SJSA1 (cell line): ENCODE data around the gene EBLN2. TPM values are rescaled to one million over a fixed set of nuclear protein-coding genes. Genes with fewer than 3 reads are reported as not detected.

Source experiments
- DNase-seq, 2 experiments: peaks; one replicate each; pipeline ENCODE4 v3.0.0-alpha.2; 2015 to 2020; ENCODE audit warnings: low spot score in 2 of 2, low read depth in 1 of 2
- H3K27ac ChIP-seq: fragments of 250-450 bp; sonication (Bioruptor Pico); 2 replicates; pipeline ENCODE4 v1.5.1; 2020; ENCODE audit warnings: mild to moderate bottlenecking, moderate library complexity
- H3K27me3 ChIP-seq: fragments of 250-450 bp; sonication (Bioruptor Pico); replicated peaks from 2 replicates; pipeline ENCODE4 v1.5.1; 2020; ENCODE audit warnings: mild to moderate bottlenecking, moderate library complexity
- H3K36me3 ChIP-seq: fragments of 250-450 bp; sonication (Bioruptor Pico); 2 replicates; pipeline ENCODE4 v1.5.1; 2020; ENCODE audit warnings: mild to moderate bottlenecking
- H3K4me1 ChIP-seq: fragments of 250-450 bp; sonication (Bioruptor Pico); replicated peaks from 2 replicates; pipeline ENCODE4 v1.6.1; 2021; ENCODE audit warnings: mild to moderate bottlenecking
- H3K4me3 ChIP-seq: fragments of 250-450 bp; sonication (Bioruptor Pico); 2 replicates; pipeline ENCODE4 v1.5.1; 2020; ENCODE audit warnings: mild to moderate bottlenecking
- H3K9me3 ChIP-seq: fragments of 250-450 bp; sonication (Bioruptor Pico); replicated peaks from 2 replicates; pipeline ENCODE4 v1.5.1; 2020; ENCODE audit warnings: mild to moderate bottlenecking
- total RNA-seq: library from RNA; depleted of rRNA; stranded (reverse); fragments of >200 nt; shearing (Covaris generic); gene quantifications from 2 replicates; pipeline ENCODE4 v1.2.3, GENCODE V29; 2014

Gene EBLN2
- total RNA-seq, 1 experiment from 2014 or later = 2.1 TPM

GRCh38 chr3:73070675-73071575, 9.5 kb downstream of the EBLN2 start:
- peak overlapping the region; percentile 62 for H3K27ac ChIP-seq
- no peaks in the 10 kb centered on the region for H3K27me3 ChIP-seq
- H3K9me3 ChIP-seq = no peaks in the 10 kb centered on the region
- peaks cover 17% of the 10 kb centered on the region for H3K36me3 ChIP-seq
- peaks cover 31% of the 10 kb centered on the region for H3K4me1 ChIP-seq
- H3K4me3 ChIP-seq = no peak overlapping the region
- DNase-seq = peak in 1 of 2 experiments; percentile 69

DNA sequence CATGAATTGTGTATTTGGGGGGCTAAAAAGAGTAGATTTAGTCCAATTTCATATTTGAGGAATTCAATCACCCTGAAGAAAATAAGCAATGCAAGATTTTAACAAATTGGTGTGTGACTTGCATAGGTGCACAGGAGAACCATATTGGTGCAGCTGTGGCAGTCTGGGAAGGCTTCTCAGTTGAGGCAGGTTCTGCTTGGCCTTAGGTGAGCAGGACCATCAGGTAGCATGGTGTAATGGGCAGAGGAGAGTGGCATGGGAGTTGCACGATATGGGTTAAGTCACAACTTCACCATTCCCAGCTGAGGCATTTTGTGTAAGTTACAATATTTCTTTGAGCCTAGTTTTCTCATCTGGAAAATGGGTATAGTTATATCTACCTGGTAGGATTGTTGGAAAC, 10.5 kb downstream of the EBLN2 start:
- peaks cover 31% of the 10 kb centered on the region for H3K4me1 ChIP-seq
- no peaks in the 10 kb centered on the region for H3K9me3 ChIP-seq
- H3K4me3 ChIP-seq = no peak overlapping the region
- peak overlapping the region; percentile 62 for H3K27ac ChIP-seq
- H3K27me3 ChIP-seq = no peaks in the 10 kb centered on the region
- DNase-seq = no peak
- peaks cover 13% of the 10 kb centered on the region for H3K36me3 ChIP-seq

DNA sequence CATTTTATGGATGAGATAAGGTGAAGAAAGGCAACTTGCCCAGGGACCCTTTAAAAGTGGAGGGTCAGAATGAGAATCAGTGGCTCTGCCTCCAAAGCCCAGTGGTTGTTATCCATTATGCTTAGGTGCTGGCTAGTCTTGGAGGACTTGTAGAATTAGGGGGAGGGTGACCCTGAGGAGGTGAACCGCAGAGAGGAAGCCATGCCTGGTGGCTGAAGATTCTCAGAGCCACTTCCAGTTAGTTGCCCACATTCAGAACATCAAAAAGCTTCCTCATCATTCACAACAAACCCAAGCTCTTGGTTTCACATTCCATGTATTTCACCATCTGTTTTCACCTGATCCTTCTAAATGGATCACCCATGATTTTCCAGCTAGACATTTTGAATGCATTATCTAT, 11.2 kb downstream of the EBLN2 start:
- no peak overlapping the region for H3K27ac ChIP-seq
- H3K9me3 ChIP-seq = no peaks in the 10 kb centered on the region
- no peak for DNase-seq
- no peak overlapping the region for H3K4me3 ChIP-seq
- H3K4me1 ChIP-seq = peaks cover 31% of the 10 kb centered on the region
- H3K27me3 ChIP-seq = no peaks in the 10 kb centered on the region
- H3K36me3 ChIP-seq = peaks cover 8% of the 10 kb centered on the region

- DNase-seq = no peak
Measured at GRCh38 chr3:73073091-73073707, 11.7 kb downstream of the EBLN2 start.

GRCh38 chr3:73074781-73075180, 13.3 kb downstream of the EBLN2 start:
- Histone ChIP-seq H3K27ac (no peak overlapping the region), H3K27me3 (no peaks in the 10 kb centered on the region), H3K9me3 (no peaks in the 10 kb centered on the region), H3K4me1 (peaks cover 26% of the 10 kb centered on the region), H3K4me3 (no peak overlapping the region), H3K36me3 (no peaks in the 10 kb centered on the region)
- no peak for DNase-seq

More at GRCh38 chr3:73073091-73073707, 11.7 kb downstream of the EBLN2 start:
- 0 out of 2 replicates have a peak, but pooled peaks cover 5% of the 10 kb centered on the region for H3K36me3 ChIP-seq
- H3K27ac ChIP-seq = no peak overlapping the region
- no peak overlapping the region for H3K4me3 ChIP-seq
- no peaks in the 10 kb centered on the region for H3K9me3 ChIP-seq
- no peaks in the 10 kb centered on the region for H3K27me3 ChIP-seq
- peaks cover 31% of the 10 kb centered on the region for H3K4me1 ChIP-seq

DNA sequence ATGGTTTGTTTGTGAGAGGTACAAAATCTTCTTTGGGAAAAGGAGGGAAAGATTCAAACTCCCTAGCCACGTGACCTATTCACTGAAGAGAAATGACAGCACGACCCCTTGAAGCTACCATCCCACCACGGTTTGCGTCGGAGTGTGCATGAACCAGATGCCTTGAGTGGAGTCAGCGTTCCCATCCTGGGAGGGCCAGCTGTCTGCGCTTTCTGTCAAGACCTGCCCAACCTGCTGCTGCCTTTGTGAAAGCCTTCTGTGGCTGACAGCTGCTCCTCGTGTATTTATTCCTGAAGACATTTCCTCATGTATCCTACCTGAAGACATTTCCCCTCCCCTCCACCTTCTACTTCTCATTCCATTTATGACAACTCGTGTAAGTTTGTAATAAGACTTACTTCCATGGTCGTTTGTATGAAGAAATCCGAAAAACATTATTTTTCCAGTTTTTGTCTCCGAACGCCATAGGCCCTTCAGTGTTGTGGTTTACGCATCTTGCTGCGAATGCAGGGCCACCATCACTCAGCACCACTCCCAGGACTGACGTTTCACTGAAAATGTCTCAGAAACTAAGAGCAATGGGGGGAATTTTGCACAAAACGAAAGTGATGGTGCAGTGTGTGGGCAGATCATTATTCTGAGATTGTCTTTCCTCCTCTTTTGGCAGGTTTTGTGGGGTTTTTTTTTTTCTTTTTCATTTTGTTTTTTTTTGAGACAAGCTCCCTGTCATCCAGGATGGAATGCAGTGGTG, 18.9 kb downstream of the EBLN2 start:
- DNase-seq = no peak
- Histone ChIP-seq H3K27ac (no peak overlapping the region), H3K4me1 (no peaks in the 10 kb centered on the region), H3K9me3 (no peaks in the 10 kb centered on the region), H3K36me3 (no peaks in the 10 kb centered on the region), H3K27me3 (no peaks in the 10 kb centered on the region), H3K4me3 (no peak overlapping the region)

DNA sequence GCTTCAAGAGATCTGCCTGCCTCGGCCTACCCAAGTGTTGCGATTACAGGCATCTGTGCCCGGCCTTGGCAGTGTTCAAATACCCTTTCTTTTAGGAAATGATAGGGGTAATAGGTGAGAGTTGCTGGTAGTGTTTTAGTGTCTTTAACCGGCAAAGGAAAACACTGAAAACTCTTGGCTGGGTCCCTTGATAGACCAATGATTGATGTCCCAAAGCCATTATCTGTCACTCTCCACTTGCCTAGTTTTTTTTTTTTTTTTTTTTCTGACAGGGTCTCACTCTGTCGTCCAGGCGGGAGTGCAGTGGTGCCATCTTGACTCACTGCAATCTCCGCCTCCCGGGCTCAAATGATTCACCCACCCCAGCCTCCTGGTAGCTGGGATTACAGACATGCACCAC, 19.7 kb downstream of the EBLN2 start:
- Histone ChIP-seq H3K4me1 (no peaks in the 10 kb centered on the region), H3K27me3 (no peaks in the 10 kb centered on the region), H3K27ac (no peak overlapping the region), H3K9me3 (no peaks in the 10 kb centered on the region), H3K36me3 (no peaks in the 10 kb centered on the region), H3K4me3 (no peak overlapping the region)
- no peak for DNase-seq

- no peak overlapping the region for H3K4me3 ChIP-seq
- no peak overlapping the region for H3K27ac ChIP-seq
- DNase-seq = no peak
- no peaks in the 10 kb centered on the region for H3K36me3 ChIP-seq
- H3K9me3 ChIP-seq = no peaks in the 10 kb centered on the region
- no peaks in the 10 kb centered on the region for H3K4me1 ChIP-seq
- H3K27me3 ChIP-seq = no peaks in the 10 kb centered on the region
Measured at GRCh38 chr3:73084170-73084569, 22.7 kb downstream of the EBLN2 start.

- Histone ChIP-seq H3K4me1 (no peaks in the 10 kb centered on the region), H3K36me3 (no peaks in the 10 kb centered on the region), H3K9me3 (no peaks in the 10 kb centered on the region), H3K27me3 (no peaks in the 10 kb centered on the region), H3K4me3 (no peak overlapping the region), H3K27ac (no peak overlapping the region)
- DNase-seq = peak in 1 of 2 experiments; percentile 22
Measured at GRCh38 chr3:73086071-73086494, 24.6 kb downstream of the EBLN2 start.

GRCh38 chr3:73094129-73094528, 32.7 kb downstream of the EBLN2 start:
- Histone ChIP-seq H3K4me1 (peaks cover 8% of the 10 kb centered on the region; the same call in 1 of the 2 replicates), H3K9me3 (no peaks in the 10 kb centered on the region), H3K27ac (no peak overlapping the region), H3K4me3 (no peak overlapping the region), H3K36me3 (no peaks in the 10 kb centered on the region), H3K27me3 (no peaks in the 10 kb centered on the region)
- peak in 1 of 2 experiments; percentile 12 for DNase-seq

- no peak overlapping the region for H3K4me3 ChIP-seq
- no peaks in the 10 kb centered on the region for H3K27me3 ChIP-seq
- H3K27ac ChIP-seq = no peak overlapping the region
- no peaks in the 10 kb centered on the region for H3K9me3 ChIP-seq
- H3K36me3 ChIP-seq = no peaks in the 10 kb centered on the region
- no peak for DNase-seq
- peaks cover 8% of the 10 kb centered on the region; the same call in 1 of the 2 replicates for H3K4me1 ChIP-seq
Measured at GRCh38 chr3:73094951-73095350, 33.5 kb downstream of the EBLN2 start.

GRCh38 chr3:73096169-73096568, 34.7 kb downstream of the EBLN2 start:
- Histone ChIP-seq H3K27ac (no peak overlapping the region), H3K4me3 (no peak overlapping the region), H3K27me3 (no peaks in the 10 kb centered on the region), H3K36me3 (no peaks in the 10 kb centered on the region), H3K4me1 (peaks cover 8% of the 10 kb centered on the region; the same call in 1 of the 2 replicates), H3K9me3 (no peaks in the 10 kb centered on the region)
- DNase-seq = no peak

DNA sequence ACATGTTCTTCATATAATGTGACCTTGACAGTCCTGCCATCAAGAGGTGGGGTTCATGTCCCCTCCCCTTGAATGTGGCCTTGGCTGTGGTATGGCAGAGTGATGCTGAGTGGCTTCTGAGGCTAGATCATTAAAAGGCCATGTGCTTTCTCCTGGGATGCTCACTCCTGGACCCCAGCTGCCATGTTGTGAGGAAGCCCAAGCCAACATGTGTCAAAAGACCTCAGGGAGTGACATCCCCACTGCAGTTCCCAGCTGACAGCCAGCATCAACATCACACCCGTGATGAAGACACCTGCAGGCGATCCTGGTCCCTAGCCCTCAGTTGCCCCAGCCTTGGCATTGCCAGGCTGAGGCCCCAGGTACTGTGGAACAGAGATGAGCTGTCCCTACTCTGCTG, 36.6 kb downstream of the EBLN2 start:
- H3K27ac ChIP-seq = no peak overlapping the region
- H3K4me3 ChIP-seq = no peak overlapping the region
- H3K27me3 ChIP-seq = no peaks in the 10 kb centered on the region
- DNase-seq = no peak
- H3K36me3 ChIP-seq = no peaks in the 10 kb centered on the region
- peaks cover 8% of the 10 kb centered on the region; the same call in 1 of the 2 replicates for H3K4me1 ChIP-seq
- no peaks in the 10 kb centered on the region for H3K9me3 ChIP-seq
